HG03558 (cell line): ENCODE data around the gene TIGD6.

Source experiments
- ATAC-seq: cut with Tn5 transposase; IDR thresholded peaks from one replicate; pipeline ENCODE4 v1.9.1; 2021; ENCODE audit warnings: moderate number of reproducible peaks; ENCODE audit not compliant: unreplicated experiment; ENCODE audit errors: extremely low read depth

The TIGD6 gene

GRCh38 chr5:150017226-150018005 lies 17.0 kb upstream of the TIGD6 start:
- no peak for ATAC-seq

- ATAC-seq, result no peak
These were observed 16.1 kb upstream of the TIGD6 start for GRCh38 chr5:150016537-150016936.

GRCh38 chr5:150015415-150015814 lies 15.0 kb upstream of the TIGD6 start:
- ATAC-seq, result no peak

GRCh38 chr5:150014456-150014855 lies 14.0 kb upstream of the TIGD6 start:
- ATAC-seq, result no peak

- no peak for ATAC-seq
These were observed 13.5 kb upstream of the TIGD6 start for GRCh38 chr5:150013931-150014330.

GRCh38 chr5:150009671-150010387 lies 9.4 kb upstream of the TIGD6 start:
- no peak for ATAC-seq

GRCh38 chr5:150007050-150007449 lies 6.6 kb upstream of the TIGD6 start:
- ATAC-seq, result no peak

- ATAC-seq, result no peak
These were observed 5.9 kb upstream of the TIGD6 start for GRCh38 chr5:150006318-150006717.

GRCh38 chr5:150001660-150002486 lies 1.4 kb upstream of the TIGD6 start:
- ATAC-seq, result peak; percentile 49

GRCh38 chr5:150000990-150001659 lies 671 bp upstream of the TIGD6 start:
- no peak for ATAC-seq

- ATAC-seq, result no peak
These were observed 593 bp downstream of the TIGD6 start for GRCh38 chr5:149999866-150000255.

GRCh38 chr5:149999359-149999758 lies 1.1 kb downstream of the TIGD6 start:
- ATAC-seq, result no peak

- no peak for ATAC-seq
These were observed 2.2 kb downstream of the TIGD6 start for GRCh38 chr5:149998281-149998680.

GRCh38 chr5:149996205-149996890 lies 4.1 kb downstream of the TIGD6 start:
- ATAC-seq, result no peak

GRCh38 chr5:149995385-149996204 lies 4.9 kb downstream of the TIGD6 start:
- no peak for ATAC-seq

GRCh38 chr5:149993471-149993870 lies 7.0 kb downstream of the TIGD6 start:
- no peak for ATAC-seq

GRCh38 chr5:149990518-149991376 lies 9.7 kb downstream of the TIGD6 start:
- ATAC-seq, result peak; percentile 75

- ATAC-seq, result no peak
These were observed 12.3 kb downstream of the TIGD6 start for GRCh38 chr5:149988126-149988525.
